ENCODE data around the gene MTMR10. TPM values are rescaled to one million over a fixed set of nuclear protein-coding genes. Genes with fewer than 3 reads are reported as not detected.
A peak's percentile ranks its signal among the peaks of the same experiment; 100 is the strongest.

Gene MTMR10
- total RNA-seq, 1 donor from 2014 or later = 28.8 TPM

GRCh38 chr15:30922480-30923311, 68.7 kb downstream of the MTMR10 start:
- Histone ChIP-seq H3K4me3 (peak overlapping the region; percentile 11), H3K27me3 (ENCODE audit: low read depth) (no peaks in the 10 kb centered on the region), H3K9me3 (replicated peaks) (no peaks in the 10 kb centered on the region), H3K27ac (replicated peaks) (peak overlapping the region; percentile 79), H3K4me1 (peaks cover 67% of the 10 kb centered on the region), H3K36me3 (peaks cover 66% of the 10 kb centered on the region)
- no peak for TF ChIP-seq CTCF (IDR thresholded peaks at IDR 0.05; ENCODE audit: borderline replicate concordance)
- intact Hi-C loops (cut with micrococcal nuclease) = no loop called here
- no peak for DNase-seq

GRCh38 chr15:30921781-30922479, 69.5 kb downstream of the MTMR10 start:
- intact Hi-C loops (cut with micrococcal nuclease) = no loop called here
- Histone ChIP-seq H3K36me3 (peaks cover 58% of the 10 kb centered on the region), H3K4me3 (no peak overlapping the region), H3K27me3 (ENCODE audit: low read depth) (no peaks in the 10 kb centered on the region), H3K9me3 (replicated peaks) (no peaks in the 10 kb centered on the region), H3K4me1 (peaks cover 73% of the 10 kb centered on the region), H3K27ac (replicated peaks) (peak overlapping the region; percentile 79)
- DNase-seq = peak; percentile 74
- no peak for TF ChIP-seq CTCF (IDR thresholded peaks at IDR 0.05; ENCODE audit: borderline replicate concordance)

GRCh38 chr15:30921106-30921505, 70.3 kb downstream of the MTMR10 start:
- no peak for DNase-seq
- no peak overlapping the region for H3K4me3 ChIP-seq
- H3K9me3 ChIP-seq (replicated peaks) = no peaks in the 10 kb centered on the region
- H3K27ac ChIP-seq (replicated peaks) = peak overlapping the region; percentile 79
- TF ChIP-seq CTCF (IDR thresholded peaks at IDR 0.05; ENCODE audit: borderline replicate concordance) = no peak
- peaks cover 79% of the 10 kb centered on the region for H3K4me1 ChIP-seq
- intact Hi-C loops (cut with micrococcal nuclease) = no loop called here
- H3K27me3 ChIP-seq (ENCODE audit: low read depth) = no peaks in the 10 kb centered on the region
- H3K36me3 ChIP-seq = peaks cover 55% of the 10 kb centered on the region

GRCh38 chr15:30919877-30920550, 71.4 kb downstream of the MTMR10 start:
- Histone ChIP-seq H3K4me1 (peaks cover 81% of the 10 kb centered on the region), H3K36me3 (peaks cover 53% of the 10 kb centered on the region), H3K4me3 (no peak overlapping the region), H3K27ac (replicated peaks) (no peak overlapping the region), H3K27me3 (ENCODE audit: low read depth) (no peaks in the 10 kb centered on the region), H3K9me3 (replicated peaks) (no peaks in the 10 kb centered on the region)
- no peak for DNase-seq
- intact Hi-C loops (cut with micrococcal nuclease) = no loop called here
- TF ChIP-seq CTCF (IDR thresholded peaks at IDR 0.05; ENCODE audit: borderline replicate concordance) = no peak

GRCh38 chr15:30918366-30918765, 73.1 kb downstream of the MTMR10 start:
- H3K27ac ChIP-seq (replicated peaks) = peak overlapping the region; percentile 27
- no peak for DNase-seq
- no peak for TF ChIP-seq CTCF (IDR thresholded peaks at IDR 0.05; ENCODE audit: borderline replicate concordance)
- H3K4me1 ChIP-seq = peaks cover 67% of the 10 kb centered on the region
- peaks cover 53% of the 10 kb centered on the region for H3K36me3 ChIP-seq
- intact Hi-C loops (cut with micrococcal nuclease) = no loop called here
- no peaks in the 10 kb centered on the region for H3K27me3 ChIP-seq (ENCODE audit: low read depth)
- H3K9me3 ChIP-seq (replicated peaks) = no peaks in the 10 kb centered on the region
- no peak overlapping the region for H3K4me3 ChIP-seq

Data from left ventricle myocardium inferior (tissue), 1 donor.